GM12873 (cell line): ENCODE data around the gene SLX4IP.

Source experiments
- TF ChIP-seq, protein P1 (sequence below): IDR thresholded peaks from 2 replicates; pipeline ENCODE4 v1.5.1; 2012; ENCODE audit warnings: low read depth, mild to moderate bottlenecking, moderate library complexity, low read length, control low read depth; ENCODE audit not compliant: insufficient read depth; ENCODE audit errors: missing control alignments

SLX4IP gene

GRCh38 chr20:10523443-10523842 lies 88.3 kb downstream of the SLX4IP start:
- TF ChIP-seq, protein P1, sequence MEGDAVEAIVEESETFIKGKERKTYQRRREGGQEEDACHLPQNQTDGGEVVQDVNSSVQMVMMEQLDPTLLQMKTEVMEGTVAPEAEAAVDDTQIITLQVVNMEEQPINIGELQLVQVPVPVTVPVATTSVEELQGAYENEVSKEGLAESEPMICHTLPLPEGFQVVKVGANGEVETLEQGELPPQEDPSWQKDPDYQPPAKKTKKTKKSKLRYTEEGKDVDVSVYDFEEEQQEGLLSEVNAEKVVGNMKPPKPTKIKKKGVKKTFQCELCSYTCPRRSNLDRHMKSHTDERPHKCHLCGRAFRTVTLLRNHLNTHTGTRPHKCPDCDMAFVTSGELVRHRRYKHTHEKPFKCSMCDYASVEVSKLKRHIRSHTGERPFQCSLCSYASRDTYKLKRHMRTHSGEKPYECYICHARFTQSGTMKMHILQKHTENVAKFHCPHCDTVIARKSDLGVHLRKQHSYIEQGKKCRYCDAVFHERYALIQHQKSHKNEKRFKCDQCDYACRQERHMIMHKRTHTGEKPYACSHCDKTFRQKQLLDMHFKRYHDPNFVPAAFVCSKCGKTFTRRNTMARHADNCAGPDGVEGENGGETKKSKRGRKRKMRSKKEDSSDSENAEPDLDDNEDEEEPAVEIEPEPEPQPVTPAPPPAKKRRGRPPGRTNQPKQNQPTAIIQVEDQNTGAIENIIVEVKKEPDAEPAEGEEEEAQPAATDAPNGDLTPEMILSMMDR, result no peak

- TF ChIP-seq, protein P1, result no peak
Measured at GRCh38 chr20:10524034-10524476, 89.0 kb downstream of the SLX4IP start.

- TF ChIP-seq, protein P1, result no peak
Measured at GRCh38 chr20:10524643-10525042, 89.5 kb downstream of the SLX4IP start.

- TF ChIP-seq, protein P1, result no peak
Measured at GRCh38 chr20:10527781-10528180, 92.7 kb downstream of the SLX4IP start.

DNA sequence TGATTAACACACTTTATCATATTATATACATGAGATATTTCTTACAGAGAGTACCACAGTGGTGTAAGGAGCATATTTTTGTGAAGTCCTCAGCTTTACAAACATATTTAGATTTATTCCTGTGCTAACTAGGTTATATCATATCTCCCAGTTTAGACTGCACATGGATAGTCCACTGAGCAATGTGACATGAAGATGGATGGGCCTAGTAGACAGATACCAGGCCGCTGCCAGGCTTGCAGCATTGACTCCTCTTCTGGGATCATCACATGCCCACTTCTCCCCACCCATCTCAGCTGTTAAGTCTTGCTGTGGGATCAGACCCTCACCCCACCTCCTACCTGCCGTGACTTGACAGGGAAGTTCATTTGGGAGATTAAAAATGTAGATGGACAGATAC lies 95.8 kb downstream of the SLX4IP start:
- TF ChIP-seq, protein P1, result no peak

DNA sequence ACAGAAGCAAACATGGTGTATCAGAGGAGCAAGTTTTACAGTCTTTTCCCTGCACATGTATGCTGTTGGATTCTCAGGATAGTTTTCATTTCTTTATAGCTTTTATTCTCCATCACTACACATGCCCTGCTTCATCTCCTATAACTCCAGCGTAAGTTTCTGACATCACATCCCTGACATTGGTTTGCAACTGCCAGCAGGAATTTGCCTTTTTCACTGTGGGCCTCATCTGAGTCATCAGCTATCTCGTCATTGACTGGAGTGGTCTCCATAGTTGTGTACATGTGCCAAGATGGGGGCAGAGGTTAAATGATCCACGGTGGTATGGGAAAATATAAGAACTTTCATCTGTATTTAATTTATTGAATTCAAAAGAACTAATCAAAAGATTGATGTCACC lies 96.7 kb downstream of the SLX4IP start:
- TF ChIP-seq, protein P1, result no peak

GRCh38 chr20:10532361-10532760 lies 97.3 kb downstream of the SLX4IP start:
- TF ChIP-seq, protein P1, result no peak
